GM06990 (cell line): ENCODE data around the gene H3-3A.

Source experiments
- DNase-seq: peaks from one replicate; pipeline ENCODE4 v3.0.0-alpha.2; 2011; ENCODE audit not compliant: insufficient read length; ENCODE audit errors: extremely low read depth
- H3K27me3 ChIP-seq: replicated peaks from 2 replicates; pipeline ENCODE4 v1.6.0; 2011; ENCODE audit warnings: low read length; ENCODE audit not compliant: control insufficient read depth, insufficient read depth
- H3K36me3 ChIP-seq: 2 replicates; pipeline ENCODE4 v1.5.1; 2011; ENCODE audit warnings: low read length; ENCODE audit not compliant: control insufficient read depth, insufficient read depth
- H3K4me3 ChIP-seq: replicated peaks from 2 replicates; pipeline ENCODE4 v1.5.1; 2011; ENCODE audit warnings: low read depth, mild to moderate bottlenecking, control low read depth, low read length
- CTCF ChIP-seq: IDR thresholded peaks from 2 replicates; pipeline ENCODE4 v1.5.1; 2011; ENCODE audit warnings: low read length, control low read depth, mild to moderate bottlenecking, inconsistent platforms; ENCODE audit not compliant: insufficient read depth, poor library complexity, severe bottlenecking

The H3-3A gene

GRCh38 chr1:226023735-226024134 lies 38.8 kb upstream of the H3-3A start:
- no peaks in the 10 kb centered on the region for H3K27me3 ChIP-seq
- no peak for TF ChIP-seq CTCF
- H3K4me3 ChIP-seq: no peak overlapping the region
- H3K36me3 ChIP-seq: no peaks in the 10 kb centered on the region
- no peak for DNase-seq

GRCh38 chr1:226026833-226027232 lies 35.7 kb upstream of the H3-3A start:
- Histone ChIP-seq H3K36me3 (no peaks in the 10 kb centered on the region), H3K27me3 (no peaks in the 10 kb centered on the region), H3K4me3 (no peak overlapping the region)
- TF ChIP-seq CTCF: no peak
- DNase-seq: no peak

- DNase-seq: no peak
- TF ChIP-seq CTCF: no peak
- H3K36me3 ChIP-seq: no peaks in the 10 kb centered on the region
- H3K27me3 ChIP-seq: no peaks in the 10 kb centered on the region
- no peak overlapping the region for H3K4me3 ChIP-seq
Measured at GRCh38 chr1:226027538-226028217, 34.8 kb upstream of the H3-3A start.

- DNase-seq: no peak
- Histone ChIP-seq H3K36me3 (no peaks in the 10 kb centered on the region), H3K4me3 (no peak overlapping the region), H3K27me3 (no peaks in the 10 kb centered on the region)
- no peak for TF ChIP-seq CTCF
Measured at GRCh38 chr1:226029093-226029496, 33.4 kb upstream of the H3-3A start.

GRCh38 chr1:226029568-226030225 lies 32.8 kb upstream of the H3-3A start:
- no peak for DNase-seq
- Histone ChIP-seq H3K36me3 (no peaks in the 10 kb centered on the region), H3K4me3 (no peak overlapping the region), H3K27me3 (no peaks in the 10 kb centered on the region)
- TF ChIP-seq CTCF: no peak
